ENCODE measurements around the gene ASB10.

DNA sequence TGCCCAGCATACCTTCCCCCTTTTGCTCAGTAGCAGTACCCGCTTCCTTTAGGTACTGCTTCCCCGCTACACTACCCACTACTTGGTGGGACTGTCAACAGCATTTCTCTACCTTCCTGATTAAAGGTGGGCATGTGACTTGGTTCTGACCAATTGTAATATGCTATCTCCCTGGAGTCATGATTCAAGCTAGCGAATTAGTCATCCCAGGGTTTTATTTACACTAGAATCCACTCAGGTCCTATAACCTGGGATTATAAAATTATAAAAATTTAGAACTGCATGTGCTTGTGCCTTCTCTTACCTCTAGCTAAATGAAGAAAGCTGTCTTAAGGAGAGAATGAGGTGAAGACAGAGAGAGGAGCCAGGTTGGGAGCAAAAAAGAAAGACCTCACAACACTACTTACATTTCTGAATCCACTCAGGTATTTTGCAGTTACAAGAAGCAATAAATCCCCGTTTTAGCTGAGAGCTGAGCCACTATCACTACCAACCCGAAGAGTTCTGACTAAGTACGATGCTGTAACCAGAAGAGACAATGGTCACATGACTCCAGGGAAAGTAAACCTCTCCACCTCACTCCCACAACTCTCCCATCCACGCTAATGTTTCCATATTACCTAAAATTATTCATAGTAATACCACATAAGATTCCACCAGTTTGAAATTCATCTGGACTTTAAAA lies 29.3 kb downstream of the ASB10 start:
- no peak for TF ChIP-seq POLR2A (IDR thresholded peaks at IDR 0.05)
- TF ChIP-seq, protein P1, sequence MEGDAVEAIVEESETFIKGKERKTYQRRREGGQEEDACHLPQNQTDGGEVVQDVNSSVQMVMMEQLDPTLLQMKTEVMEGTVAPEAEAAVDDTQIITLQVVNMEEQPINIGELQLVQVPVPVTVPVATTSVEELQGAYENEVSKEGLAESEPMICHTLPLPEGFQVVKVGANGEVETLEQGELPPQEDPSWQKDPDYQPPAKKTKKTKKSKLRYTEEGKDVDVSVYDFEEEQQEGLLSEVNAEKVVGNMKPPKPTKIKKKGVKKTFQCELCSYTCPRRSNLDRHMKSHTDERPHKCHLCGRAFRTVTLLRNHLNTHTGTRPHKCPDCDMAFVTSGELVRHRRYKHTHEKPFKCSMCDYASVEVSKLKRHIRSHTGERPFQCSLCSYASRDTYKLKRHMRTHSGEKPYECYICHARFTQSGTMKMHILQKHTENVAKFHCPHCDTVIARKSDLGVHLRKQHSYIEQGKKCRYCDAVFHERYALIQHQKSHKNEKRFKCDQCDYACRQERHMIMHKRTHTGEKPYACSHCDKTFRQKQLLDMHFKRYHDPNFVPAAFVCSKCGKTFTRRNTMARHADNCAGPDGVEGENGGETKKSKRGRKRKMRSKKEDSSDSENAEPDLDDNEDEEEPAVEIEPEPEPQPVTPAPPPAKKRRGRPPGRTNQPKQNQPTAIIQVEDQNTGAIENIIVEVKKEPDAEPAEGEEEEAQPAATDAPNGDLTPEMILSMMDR (IDR thresholded peaks at IDR 0.05): no peak
